ENCODE data around the gene NPIPB5. TPM values are rescaled to one million over a fixed set of nuclear protein-coding genes. Genes with fewer than 3 reads are reported as not detected.
"Not testable (repeated sequence)": the region's sequence is repeated elsewhere in the genome, so short reads cannot be mapped to it uniquely, and the experiment has no call there.

NPIPB5 gene
- polyA plus RNA-seq (2013, experiment 1 of 2; ENCODE audit: insufficient read length) = 39.9 TPM
- 37.2 TPM for polyA plus RNA-seq (2013, experiment 2 of 2; ENCODE audit: insufficient read length)

- not testable (repeated sequence) for DNase-seq
These were observed at the start of gene NPIPB5 for GRCh38 chr16:22510591-22510990. TSS of gene NPIPB5 (plus strand) at chr16:22510891. CDS start at chr16:22513802, 2,911 bp downstream.

- not testable (repeated sequence) for DNase-seq
These were observed 41.8 kb upstream of the NPIPB5 start for GRCh38 chr16:22468846-22469245.

- not testable (repeated sequence) for DNase-seq
These were observed 27.3 kb downstream of the NPIPB5 start for GRCh38 chr16:22537996-22538395.

GRCh38 chr16:22544809-22545208, 34.1 kb downstream of the NPIPB5 start:
- DNase-seq = not testable (repeated sequence)

GRCh38 chr16:22546630-22547029, 35.9 kb downstream of the NPIPB5 start:
- DNase-seq = not testable (repeated sequence)

- DNase-seq = not testable (repeated sequence)
These were observed 36.6 kb downstream of the NPIPB5 start for GRCh38 chr16:22547170-22547765.

GRCh38 chr16:22549853-22550252, 39.2 kb downstream of the NPIPB5 start:
- DNase-seq = not testable (repeated sequence)

- DNase-seq = not testable (repeated sequence)
These were observed 40.5 kb downstream of the NPIPB5 start for GRCh38 chr16:22551143-22551542.

GRCh38 chr16:22551651-22552050, 41.0 kb downstream of the NPIPB5 start:
- DNase-seq = not testable (repeated sequence)

- not testable (repeated sequence) for DNase-seq
These were observed 46.1 kb downstream of the NPIPB5 start for GRCh38 chr16:22556759-22557158.

All from fibroblast of skin of abdomen (primary cell).